Tibial nerve (tissue), 4 donors: ENCODE data around the gene CCDC150.

Experiments
- EP300 ChIP-seq, 2 donors: sonication (generic); formaldehyde crosslinking; IDR thresholded peaks; one replicate each; pipeline ENCODE4 v1.6.1; 2017; ENCODE audit warnings: antibody characterized with exemption in 2 of 2, mild to moderate bottlenecking in 1 of 2
- POLR2A ChIP-seq, 2 donors: fragments of 450-650 bp; IDR thresholded peaks; one replicate each; pipeline ENCODE4 v1.6.1; 2017; ENCODE audit warnings: antibody characterized with exemption in 2 of 2, mild to moderate bottlenecking in 2 of 2, moderate library complexity in 2 of 2
- TF ChIP-seq, protein P1 (sequence below), 5 experiments: fragments of 200-600 bp in 3 of 5; fragments of 450-650 bp in 2 of 5; sonication (generic) in 3 of 5; IDR thresholded peaks; one replicate each; pipeline ENCODE4 v1.5.1; 2016 to 2019; ENCODE audit warnings: antibody characterized with exemption in 5 of 5, mild to moderate bottlenecking in 3 of 5, moderate library complexity in 2 of 5

GRCh38 chr2:196696423-196697079, 57.0 kb downstream of the CCDC150 start:
- TF ChIP-seq, protein P1, sequence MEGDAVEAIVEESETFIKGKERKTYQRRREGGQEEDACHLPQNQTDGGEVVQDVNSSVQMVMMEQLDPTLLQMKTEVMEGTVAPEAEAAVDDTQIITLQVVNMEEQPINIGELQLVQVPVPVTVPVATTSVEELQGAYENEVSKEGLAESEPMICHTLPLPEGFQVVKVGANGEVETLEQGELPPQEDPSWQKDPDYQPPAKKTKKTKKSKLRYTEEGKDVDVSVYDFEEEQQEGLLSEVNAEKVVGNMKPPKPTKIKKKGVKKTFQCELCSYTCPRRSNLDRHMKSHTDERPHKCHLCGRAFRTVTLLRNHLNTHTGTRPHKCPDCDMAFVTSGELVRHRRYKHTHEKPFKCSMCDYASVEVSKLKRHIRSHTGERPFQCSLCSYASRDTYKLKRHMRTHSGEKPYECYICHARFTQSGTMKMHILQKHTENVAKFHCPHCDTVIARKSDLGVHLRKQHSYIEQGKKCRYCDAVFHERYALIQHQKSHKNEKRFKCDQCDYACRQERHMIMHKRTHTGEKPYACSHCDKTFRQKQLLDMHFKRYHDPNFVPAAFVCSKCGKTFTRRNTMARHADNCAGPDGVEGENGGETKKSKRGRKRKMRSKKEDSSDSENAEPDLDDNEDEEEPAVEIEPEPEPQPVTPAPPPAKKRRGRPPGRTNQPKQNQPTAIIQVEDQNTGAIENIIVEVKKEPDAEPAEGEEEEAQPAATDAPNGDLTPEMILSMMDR (IDR thresholded peaks at IDR 0.05), result no peak
- TF ChIP-seq POLR2A (IDR thresholded peaks at IDR 0.05) (no peak), EP300 (IDR thresholded peaks at IDR 0.05) (peak in 1 of 2 donors; percentile 23)
